Gastroesophageal sphincter (tissue), 4 donors: ENCODE results near the gene MYOM1. TPM values are rescaled to one million over a fixed set of nuclear protein-coding genes. Genes with fewer than 3 reads are reported as not detected.

Experiments used
- ATAC-seq: fragments of 150-250 bp; one replicate; pipeline ENCODE4 v1.9.1; 2016; ENCODE audit warnings: mild to moderate bottlenecking, moderate library complexity
- H3K27ac ChIP-seq, 4 donors: fragments of 200-600 bp; sonication (generic) in 3 of 4; 1 replicate in 3 of 4; 2 replicates in 1 of 4; pipeline ENCODE4 v1.5.1; 2016 to 2019
- H3K27me3 ChIP-seq: fragments of 200-600 bp; sonication (generic); one replicate; pipeline ENCODE4 v1.5.1; 2019
- H3K36me3 ChIP-seq, 2 donors: fragments of 200-600 bp; sonication (generic); one replicate each; pipeline ENCODE4 v1.5.1; 2019; ENCODE audit warnings: control low read depth in 1 of 2
- H3K4me1 ChIP-seq, 3 donors: fragments of 200-600 bp; sonication (generic); 1 replicate in 2 of 3; 2 replicates in 1 of 3; pipeline ENCODE4 v1.5.1; 2016 to 2019; ENCODE audit warnings: control low read depth in 2 of 3
- H3K4me3 ChIP-seq, 2 donors: fragments of 200-600 bp; sonication (generic); one replicate each; pipeline ENCODE4 v1.5.1; 2019; ENCODE audit warnings: mild to moderate bottlenecking in 1 of 2, moderate library complexity in 1 of 2
- H3K9me3 ChIP-seq, 3 donors: fragments of 200-600 bp; sonication (generic); one replicate each; pipeline ENCODE4 v1.5.1; 2017 to 2019; ENCODE audit warnings: control low read depth in 2 of 3
- CTCF ChIP-seq, 4 experiments: fragments of 200-600 bp in 2 of 4; fragments of 450-650 bp in 2 of 4; sonication (generic) in 1 of 4; IDR thresholded peaks; one replicate each; pipeline ENCODE4 v1.5.1; 2017 to 2019; ENCODE audit warnings: antibody characterized with exemption in 4 of 4, mild to moderate bottlenecking in 2 of 4, moderate library complexity in 2 of 4
- EP300 ChIP-seq: sonication (generic); formaldehyde crosslinking; IDR thresholded peaks from one replicate; pipeline ENCODE4 v1.6.1; 2017; ENCODE audit warnings: antibody characterized with exemption, mild to moderate bottlenecking
- POLR2A ChIP-seq, 2 donors: fragments of 450-650 bp; IDR thresholded peaks; one replicate each; pipeline ENCODE4 v1.6.1; 2017; ENCODE audit warnings: antibody characterized with exemption in 2 of 2, mild to moderate bottlenecking in 2 of 2, moderate library complexity in 1 of 2
- POLR2AphosphoS5 ChIP-seq: sonication (generic); formaldehyde crosslinking; IDR thresholded peaks from one replicate; pipeline ENCODE4 v1.6.1; 2017; ENCODE audit warnings: antibody characterized with exemption
- WGBS, 2 donors: methylation state at CpG; one replicate each; pipeline ENCODE4 v1.1.5; 2018; ENCODE audit warnings: low coverage in 1 of 2; 5-methylcytosine and 5-hydroxymethylcytosine counted together
- total RNA-seq, 4 donors: library from RNA; depleted of rRNA; stranded (reverse); fragments of >200 nt; gene quantifications; one replicate each; pipeline ENCODE4 v1.1.0, GENCODE V29; 2016

MYOM1 gene
- total RNA-seq, 4 donors from 2014 or later = 14.8 to 37.6 (median 24.6) TPM

GRCh38 chr18:3180325-3180724 is 39.4 kb downstream of the MYOM1 start:
- Histone ChIP-seq H3K4me1 (peaks cover 0 to 50% (median 4%) of the 10 kb centered on the region in 3 donors), H3K9me3 (no peaks in the 10 kb centered on the region), H3K36me3 (peaks cover 0 to 20% of the 10 kb centered on the region in 2 donors), H3K27ac (peak overlapping the region; percentile 34 to 67 (median 57)), H3K4me3 (no peak overlapping the region), H3K27me3 (no peaks in the 10 kb centered on the region)
- ATAC-seq = no peak
- TF ChIP-seq EP300 = no peak
- no peak for TF ChIP-seq POLR2A (IDR thresholded peaks at IDR 0.05)
- TF ChIP-seq CTCF (IDR thresholded peaks at IDR 0.05) = no peak
- no peak for TF ChIP-seq POLR2AphosphoS5
- WGBS, 2 donors = 9 to 23% methylated on average over 1 to 2 of the region's 2 CpGs

GRCh38 chr18:3179430-3180089 is 40.2 kb downstream of the MYOM1 start:
- no peaks in the 10 kb centered on the region for H3K27me3 ChIP-seq
- no peak for ATAC-seq
- H3K9me3 ChIP-seq = no peaks in the 10 kb centered on the region
- peak overlapping the region; percentile 25 to 67 (median 57) for H3K27ac ChIP-seq
- H3K4me1 ChIP-seq = peaks cover 0 to 58% (median 4%) of the 10 kb centered on the region in 3 donors
- 58 to 84% methylated on average over 5 to 10 of the region's 10 CpGs for WGBS, 2 donors
- peaks cover 0 to 15% of the 10 kb centered on the region in 2 donors for H3K36me3 ChIP-seq
- TF ChIP-seq POLR2A (IDR thresholded peaks at IDR 0.05) (no peak), EP300 (no peak), POLR2AphosphoS5 (no peak), CTCF (IDR thresholded peaks at IDR 0.05) (no peak)
- no peak overlapping the region for H3K4me3 ChIP-seq

GRCh38 chr18:3177902-3178687 is 41.7 kb downstream of the MYOM1 start:
- Histone ChIP-seq H3K4me1 (peaks cover 0 to 72% (median 4%) of the 10 kb centered on the region in 3 donors), H3K27ac (peak overlapping the region in 3 of 4 donors; percentile 27 to 67 (median 62)), H3K9me3 (no peaks in the 10 kb centered on the region), H3K36me3 (peaks cover 0 to 1% of the 10 kb centered on the region in 2 donors), H3K4me3 (no peak overlapping the region), H3K27me3 (no peaks in the 10 kb centered on the region)
- WGBS, 2 donors = 45 to 72% methylated on average over 7 to 9 of the region's 15 CpGs
- TF ChIP-seq POLR2AphosphoS5 (peak; percentile 43), POLR2A (IDR thresholded peaks at IDR 0.05) (no peak)
- ATAC-seq = peak; percentile 76

GRCh38 chr18:3175195-3175758 is 44.5 kb downstream of the MYOM1 start:
- WGBS, 2 donors = 32 to 49% methylated on average over 2 of the region's 2 CpGs
- ATAC-seq = no peak
- H3K4me3 ChIP-seq = no peak overlapping the region
- TF ChIP-seq POLR2A (IDR thresholded peaks at IDR 0.05) = no peak
- no peak for TF ChIP-seq EP300
- TF ChIP-seq POLR2AphosphoS5 = no peak
- no peak for TF ChIP-seq CTCF (IDR thresholded peaks at IDR 0.05)
- no peaks in the 10 kb centered on the region for H3K36me3 ChIP-seq
- H3K27me3 ChIP-seq = no peaks in the 10 kb centered on the region
- no peaks in the 10 kb centered on the region for H3K9me3 ChIP-seq
- peak overlapping the region in 2 of 4 donors; percentile 4 to 8 for H3K27ac ChIP-seq
- peaks cover 0 to 85% (median 4%) of the 10 kb centered on the region in 3 donors for H3K4me1 ChIP-seq

GRCh38 chr18:3172097-3172496 is 47.7 kb downstream of the MYOM1 start:
- peak overlapping the region in 1 of 4 donors; percentile 2 for H3K27ac ChIP-seq
- ATAC-seq = no peak
- H3K4me1 ChIP-seq = peaks cover 0 to 53% (median 0%) of the 10 kb centered on the region in 3 donors
- no peaks in the 10 kb centered on the region for H3K27me3 ChIP-seq
- TF ChIP-seq POLR2A (IDR thresholded peaks at IDR 0.05) (no peak), CTCF (IDR thresholded peaks at IDR 0.05) (no peak)
- H3K9me3 ChIP-seq = no peaks in the 10 kb centered on the region
- 73 to 75% methylated on average over 1 to 3 of the region's 3 CpGs for WGBS, 2 donors
- H3K4me3 ChIP-seq = no peak overlapping the region
- peaks cover 0 to 16% of the 10 kb centered on the region in 2 donors for H3K36me3 ChIP-seq
